Naive B cell (primary cell): ENCODE measurements around the gene UMODL1. TPM values are rescaled to one million over a fixed set of nuclear protein-coding genes. Genes with fewer than 3 reads are reported as not detected.

Source experiments
- ATAC-seq, 2 donors: fragments of 150-1000 bp; cut with Tn5 transposase; 2 replicates each; pipeline ENCODE4 v1.10.0; 2021; ENCODE audit warnings: low read depth in 2 of 2, mild to moderate bottlenecking in 2 of 2, moderate library complexity in 2 of 2
- DNase-seq: peaks from one replicate; pipeline ENCODE4 v3.0.0; 2022
- H3K27ac Mint-ChIP-seq, 6 donors: one replicate each; pipeline ENCODE4 v1.8.0; 2020 to 2022; ENCODE audit warnings: mild to moderate bottlenecking in 6 of 6, mixed read lengths in 6 of 6, moderate library complexity in 5 of 6, inconsistent platforms in 2 of 6
- H3K27me3 Mint-ChIP-seq, 3 donors: one replicate each; pipeline ENCODE4 v1.8.0; 2021 to 2022; ENCODE audit warnings: mixed read lengths in 3 of 3, mild to moderate bottlenecking in 1 of 3
- H3K36me3 Mint-ChIP-seq, 2 donors: one replicate each; pipeline ENCODE4 v1.8.0; 2020 to 2022; ENCODE audit warnings: mixed read lengths in 2 of 2, inconsistent platforms in 1 of 2, mild to moderate bottlenecking in 1 of 2
- H3K4me1 Mint-ChIP-seq, 3 donors: one replicate each; pipeline ENCODE4 v1.8.0; 2020 to 2022; ENCODE audit warnings: mixed read lengths in 3 of 3, inconsistent platforms in 1 of 3, mild to moderate bottlenecking in 1 of 3, moderate library complexity in 1 of 3
- H3K4me3 Mint-ChIP-seq, 8 donors: one replicate each; pipeline ENCODE4 v1.8.0; 2020 to 2022; ENCODE audit warnings: mild to moderate bottlenecking in 8 of 8, mixed read lengths in 8 of 8, moderate library complexity in 8 of 8, inconsistent platforms in 2 of 8
- H3K9me3 Mint-ChIP-seq, 7 donors: one replicate each; pipeline ENCODE4 v1.8.0; 2020 to 2022; ENCODE audit warnings: mixed read lengths in 7 of 7, mild to moderate bottlenecking in 5 of 7, inconsistent platforms in 2 of 7, moderate library complexity in 1 of 7
- polyA plus RNA-seq, 6 donors: library from polyadenylated mRNA; unstranded; fragments of 300-500 nt; fragmentation: Illumina TruSeq; gene quantifications; one replicate each; pipeline ENCODE4 v1.2.3, GENCODE V29; 2021; ENCODE audit warnings: low read depth in 6 of 6

The UMODL1 gene
- polyA plus RNA-seq, 6 donors from 2014 or later = 0.04 to 0.17 (median 0.11) TPM; not detected in 2

- Mint-ChIP-seq H3K4me1 (peaks cover 0 to 12% (median 9%) of the 10 kb centered on the region in 3 donors), H3K27me3 (peaks cover 0 to 4% (median 0%) of the 10 kb centered on the region in 3 donors), H3K9me3 (no peaks in the 10 kb centered on the region), H3K4me3 (peak overlapping the region in 1 of 8 donors; percentile 58), H3K27ac (no peak overlapping the region), H3K36me3 (no peaks in the 10 kb centered on the region)
- DNase-seq = no peak
- no peak for ATAC-seq
Measured at GRCh38 chr21:42137191-42137904, 66.2 kb downstream of the UMODL1 start.

- Mint-ChIP-seq H3K27me3 (peaks cover 0 to 17% (median 0%) of the 10 kb centered on the region in 3 donors), H3K4me3 (no peak overlapping the region), H3K9me3 (no peaks in the 10 kb centered on the region), H3K4me1 (peaks cover 4 to 16% (median 11%) of the 10 kb centered on the region in 3 donors), H3K36me3 (no peaks in the 10 kb centered on the region), H3K27ac (peak overlapping the region in 1 of 6 donors; percentile 32)
- peak in 1 of 2 donors; percentile 14 for ATAC-seq
- DNase-seq = no peak
Measured at GRCh38 chr21:42140196-42140934, 69.2 kb downstream of the UMODL1 start.

GRCh38 chr21:42141643-42142042 is 70.5 kb downstream of the UMODL1 start:
- Mint-ChIP-seq H3K4me3 (no peak overlapping the region), H3K36me3 (no peaks in the 10 kb centered on the region), H3K27ac (peak overlapping the region in 1 of 6 donors; percentile 37), H3K4me1 (peaks cover 8 to 21% (median 18%) of the 10 kb centered on the region in 3 donors), H3K27me3 (peaks cover 0 to 17% (median 4%) of the 10 kb centered on the region in 3 donors), H3K9me3 (no peaks in the 10 kb centered on the region)
- DNase-seq (no peak), ATAC-seq (no peak)

- DNase-seq (no peak), ATAC-seq (no peak)
- H3K9me3 Mint-ChIP-seq = no peaks in the 10 kb centered on the region
- peaks cover 8 to 21% (median 18%) of the 10 kb centered on the region in 3 donors for H3K4me1 Mint-ChIP-seq
- peaks cover 0 to 17% (median 5%) of the 10 kb centered on the region in 3 donors for H3K27me3 Mint-ChIP-seq
- no peaks in the 10 kb centered on the region for H3K36me3 Mint-ChIP-seq
- H3K4me3 Mint-ChIP-seq = no peak overlapping the region
- peak overlapping the region in 4 of 6 donors; percentile 29 to 39 (median 34) for H3K27ac Mint-ChIP-seq
Measured at GRCh38 chr21:42142141-42142540, 71.0 kb downstream of the UMODL1 start.

- Mint-ChIP-seq H3K36me3 (no peaks in the 10 kb centered on the region), H3K4me3 (no peak overlapping the region), H3K27ac (peak overlapping the region in 3 of 6 donors; percentile 29 to 39 (median 37)), H3K27me3 (peaks cover 0 to 17% (median 5%) of the 10 kb centered on the region in 3 donors), H3K9me3 (no peaks in the 10 kb centered on the region), H3K4me1 (peaks cover 8 to 21% (median 18%) of the 10 kb centered on the region in 3 donors)
- ATAC-seq = no peak
- DNase-seq = no peak
Measured at GRCh38 chr21:42142627-42143026, 71.5 kb downstream of the UMODL1 start.

GRCh38 chr21:42143111-42143510 is 72.0 kb downstream of the UMODL1 start:
- Mint-ChIP-seq H3K27me3 (peaks cover 0 to 17% (median 5%) of the 10 kb centered on the region in 3 donors), H3K36me3 (no peaks in the 10 kb centered on the region), H3K4me1 (peaks cover 8 to 21% (median 18%) of the 10 kb centered on the region in 3 donors), H3K27ac (no peak overlapping the region), H3K9me3 (no peaks in the 10 kb centered on the region), H3K4me3 (no peak overlapping the region)
- DNase-seq = no peak
- ATAC-seq = no peak

- Mint-ChIP-seq H3K27me3 (peaks cover 0 to 17% (median 5%) of the 10 kb centered on the region in 3 donors), H3K4me1 (peaks cover 8 to 21% (median 18%) of the 10 kb centered on the region in 3 donors), H3K9me3 (no peaks in the 10 kb centered on the region), H3K36me3 (no peaks in the 10 kb centered on the region), H3K27ac (no peak overlapping the region), H3K4me3 (no peak overlapping the region)
- ATAC-seq (no peak), DNase-seq (no peak)
Measured at GRCh38 chr21:42144221-42144620, 73.1 kb downstream of the UMODL1 start.

GRCh38 chr21:42144679-42145568 is 73.8 kb downstream of the UMODL1 start:
- peaks cover 0 to 17% (median 10%) of the 10 kb centered on the region in 3 donors for H3K27me3 Mint-ChIP-seq
- H3K27ac Mint-ChIP-seq = peak overlapping the region in 3 of 6 donors; percentile 22 to 92 (median 85)
- H3K9me3 Mint-ChIP-seq = no peaks in the 10 kb centered on the region
- peaks cover 8 to 21% (median 18%) of the 10 kb centered on the region in 3 donors for H3K4me1 Mint-ChIP-seq
- no peaks in the 10 kb centered on the region for H3K36me3 Mint-ChIP-seq
- DNase-seq (no peak), ATAC-seq (no peak)
- H3K4me3 Mint-ChIP-seq = no peak overlapping the region

- no peaks in the 10 kb centered on the region for H3K9me3 Mint-ChIP-seq
- DNase-seq (peak; percentile 71), ATAC-seq (peak; percentile 84 to 90)
- peaks cover 8 to 13% (median 12%) of the 10 kb centered on the region in 3 donors for H3K4me1 Mint-ChIP-seq
- H3K27me3 Mint-ChIP-seq = peaks cover 0 to 17% (median 14%) of the 10 kb centered on the region in 3 donors
- H3K4me3 Mint-ChIP-seq = no peak overlapping the region
- H3K27ac Mint-ChIP-seq = peak overlapping the region in 4 of 6 donors; percentile 18 to 92 (median 54)
- no peaks in the 10 kb centered on the region for H3K36me3 Mint-ChIP-seq
Measured at GRCh38 chr21:42145569-42146272, 74.6 kb downstream of the UMODL1 start.

GRCh38 chr21:42146273-42146805 is 75.2 kb downstream of the UMODL1 start:
- ATAC-seq (no peak), DNase-seq (no peak)
- Mint-ChIP-seq H3K9me3 (no peaks in the 10 kb centered on the region), H3K4me3 (no peak overlapping the region), H3K27me3 (peaks cover 0 to 17% (median 14%) of the 10 kb centered on the region in 3 donors), H3K36me3 (no peaks in the 10 kb centered on the region), H3K27ac (no peak overlapping the region), H3K4me1 (peaks cover 8 to 9% (median 9%) of the 10 kb centered on the region in 3 donors)

- no peaks in the 10 kb centered on the region for H3K9me3 Mint-ChIP-seq
- no peak overlapping the region for H3K27ac Mint-ChIP-seq
Measured at GRCh38 chr21:42146821-42147220, 75.7 kb downstream of the UMODL1 start.

GRCh38 chr21:42147386-42148020 is 76.4 kb downstream of the UMODL1 start:
- peaks cover 8 to 9% (median 9%) of the 10 kb centered on the region in 3 donors for H3K4me1 Mint-ChIP-seq
- no peak for DNase-seq
- peak overlapping the region in 2 of 6 donors; percentile 39 to 74 for H3K27ac Mint-ChIP-seq
- no peak overlapping the region for H3K4me3 Mint-ChIP-seq
- peaks cover 0 to 14% (median 14%) of the 10 kb centered on the region in 3 donors for H3K27me3 Mint-ChIP-seq
- no peaks in the 10 kb centered on the region for H3K9me3 Mint-ChIP-seq
- no peak for ATAC-seq
- H3K36me3 Mint-ChIP-seq = no peaks in the 10 kb centered on the region

More at GRCh38 chr21:42146821-42147220, 75.7 kb downstream of the UMODL1 start:
- no peak overlapping the region for H3K4me3 Mint-ChIP-seq
- no peaks in the 10 kb centered on the region for H3K36me3 Mint-ChIP-seq
- no peak for ATAC-seq
- peaks cover 8 to 9% (median 9%) of the 10 kb centered on the region in 3 donors for H3K4me1 Mint-ChIP-seq
- H3K27me3 Mint-ChIP-seq = peaks cover 0 to 17% (median 14%) of the 10 kb centered on the region in 3 donors
- no peak for DNase-seq
